Superior temporal gyrus (tissue), 1 donor: Measurements from ENCODE around the gene COMMD10.

Experiments used
- DNase-seq: peaks from one replicate; pipeline ENCODE4 v3.0.0-alpha.2; 2016; ENCODE audit errors: extremely low spot score

Gene COMMD10

GRCh38 chr5:116292321-116292720, 207.5 kb downstream of the COMMD10 start:
- no peak for DNase-seq

GRCh38 chr5:116296335-116297072, 211.7 kb downstream of the COMMD10 start:
- no peak for DNase-seq

DNA sequence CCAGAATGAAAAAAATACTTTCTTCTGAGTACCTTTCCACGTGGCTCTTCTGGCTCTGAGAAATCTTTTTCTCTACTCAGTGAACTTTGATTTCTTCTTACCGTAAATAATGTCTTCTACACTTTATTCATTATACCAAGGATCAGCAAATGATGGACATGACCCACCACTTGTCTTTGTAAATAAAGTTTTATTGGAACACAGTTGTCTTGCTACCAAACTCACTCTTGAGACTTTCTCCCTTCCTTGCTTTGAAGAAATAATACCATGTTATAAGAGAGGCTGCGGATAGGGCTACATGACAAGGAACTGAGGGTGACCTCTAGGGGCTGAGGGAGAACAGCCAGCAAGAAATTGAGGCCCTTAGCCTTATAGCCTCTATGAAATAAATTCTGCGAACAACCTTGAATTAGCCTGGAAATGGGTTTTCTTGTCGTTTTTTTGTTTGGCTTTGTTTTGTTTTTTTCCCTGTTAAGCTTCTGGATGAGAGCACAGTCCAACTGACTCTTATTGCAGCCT, 212.5 kb downstream of the COMMD10 start:
- no peak for DNase-seq

- DNase-seq = no peak
Measured at GRCh38 chr5:116299746-116300640, 215.2 kb downstream of the COMMD10 start.

DNA sequence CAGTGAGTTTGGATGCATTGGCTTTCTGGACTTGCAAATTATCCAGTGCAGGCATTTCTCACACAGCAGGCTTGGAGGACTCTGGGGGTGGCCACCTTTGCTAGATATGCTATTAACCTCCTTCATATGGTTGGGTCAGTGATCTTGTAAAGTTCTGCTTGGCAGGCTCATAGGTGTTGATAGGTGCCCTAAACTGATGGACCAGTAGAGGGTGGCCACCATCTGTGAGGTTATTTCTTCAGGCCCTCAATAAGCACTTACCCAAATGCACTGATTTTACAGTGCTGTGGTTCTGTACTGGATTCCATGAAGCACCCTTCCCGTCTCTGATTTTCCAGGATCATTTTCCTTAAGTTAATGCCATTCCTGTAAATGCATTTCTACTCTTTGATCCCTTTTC, 216.3 kb downstream of the COMMD10 start:
- no peak for DNase-seq

- DNase-seq = no peak
Measured at GRCh38 chr5:116303340-116303739, 218.5 kb downstream of the COMMD10 start.

DNA sequence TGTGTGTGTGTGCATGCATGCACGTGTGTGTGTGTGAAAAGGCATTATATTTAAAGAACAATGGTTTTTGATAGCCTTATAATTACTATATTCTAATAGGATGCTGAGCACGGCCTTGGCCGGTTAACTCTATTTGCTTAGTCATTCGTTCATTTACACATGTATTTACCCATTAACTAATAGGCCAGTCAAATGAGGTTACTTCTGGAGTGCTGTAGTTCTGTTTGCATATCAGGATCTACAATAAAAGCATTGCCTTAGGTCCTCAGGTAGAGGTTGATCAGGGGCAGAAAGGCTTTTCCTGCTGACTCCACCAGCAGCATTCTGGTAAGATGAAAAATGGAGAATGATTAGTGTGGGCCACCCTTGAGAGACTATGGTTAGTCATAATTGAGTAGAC, 219.0 kb downstream of the COMMD10 start:
- no peak for DNase-seq

DNA sequence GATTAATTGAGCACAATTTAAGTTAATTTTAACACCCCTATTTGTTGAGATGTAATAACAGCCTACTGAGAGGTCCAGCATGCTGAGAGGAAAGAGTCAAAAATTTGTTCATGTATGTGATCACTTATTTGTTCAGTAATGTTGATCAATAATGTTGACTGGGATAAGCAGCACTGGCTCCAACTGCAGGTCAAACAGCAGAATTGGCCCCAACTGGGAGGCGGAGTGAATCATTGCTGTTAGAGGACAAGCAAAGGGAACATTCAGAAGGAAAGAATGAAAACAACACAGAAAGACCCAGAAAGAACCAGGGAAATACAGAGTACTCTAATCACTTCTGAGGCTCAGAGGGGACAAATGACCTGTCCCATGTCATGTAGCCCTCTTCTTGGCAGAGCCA, 221.1 kb downstream of the COMMD10 start:
- DNase-seq = no peak

DNA sequence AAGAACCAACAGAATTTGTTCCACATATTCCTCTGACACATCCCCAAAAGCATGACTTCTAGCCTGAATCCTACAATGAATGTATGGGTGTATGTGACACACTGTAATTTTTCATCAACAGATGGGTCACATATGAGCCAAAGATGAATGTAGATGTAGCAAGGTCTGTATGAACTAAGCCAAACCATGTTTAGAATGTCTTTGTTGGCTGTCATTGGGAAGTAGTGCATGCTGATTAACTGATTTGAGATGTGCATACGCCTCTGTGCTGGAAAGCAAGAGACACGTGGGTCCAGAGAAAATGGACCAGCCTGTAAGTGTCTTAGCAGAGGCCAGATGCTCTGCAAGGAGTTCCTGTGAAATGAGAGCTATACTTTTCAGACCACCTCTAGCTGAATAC, 222.0 kb downstream of the COMMD10 start:
- DNase-seq = no peak

DNA sequence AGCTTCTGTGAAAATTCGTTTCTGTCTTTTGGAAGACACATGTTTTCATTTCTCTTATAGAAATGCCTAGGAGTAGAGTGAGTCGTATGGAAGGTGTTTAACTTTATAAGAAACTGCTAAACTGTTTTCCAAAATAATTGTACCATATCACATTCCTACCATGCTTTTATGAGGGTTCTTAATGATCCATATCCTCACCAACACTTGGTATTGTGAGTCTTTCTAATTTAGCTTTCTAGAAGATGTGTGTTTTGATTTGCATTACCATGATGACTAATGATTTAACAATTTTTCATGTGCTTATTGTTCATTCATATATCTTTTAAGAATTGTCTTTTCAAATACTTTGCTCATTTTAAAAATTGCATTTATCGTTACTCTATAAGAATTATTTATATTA, 223.6 kb downstream of the COMMD10 start:
- no peak for DNase-seq

GRCh38 chr5:116313366-116313765, 228.5 kb downstream of the COMMD10 start:
- no peak for DNase-seq

- DNase-seq = no peak
Measured at GRCh38 chr5:116315531-116315930, 230.7 kb downstream of the COMMD10 start.

DNA sequence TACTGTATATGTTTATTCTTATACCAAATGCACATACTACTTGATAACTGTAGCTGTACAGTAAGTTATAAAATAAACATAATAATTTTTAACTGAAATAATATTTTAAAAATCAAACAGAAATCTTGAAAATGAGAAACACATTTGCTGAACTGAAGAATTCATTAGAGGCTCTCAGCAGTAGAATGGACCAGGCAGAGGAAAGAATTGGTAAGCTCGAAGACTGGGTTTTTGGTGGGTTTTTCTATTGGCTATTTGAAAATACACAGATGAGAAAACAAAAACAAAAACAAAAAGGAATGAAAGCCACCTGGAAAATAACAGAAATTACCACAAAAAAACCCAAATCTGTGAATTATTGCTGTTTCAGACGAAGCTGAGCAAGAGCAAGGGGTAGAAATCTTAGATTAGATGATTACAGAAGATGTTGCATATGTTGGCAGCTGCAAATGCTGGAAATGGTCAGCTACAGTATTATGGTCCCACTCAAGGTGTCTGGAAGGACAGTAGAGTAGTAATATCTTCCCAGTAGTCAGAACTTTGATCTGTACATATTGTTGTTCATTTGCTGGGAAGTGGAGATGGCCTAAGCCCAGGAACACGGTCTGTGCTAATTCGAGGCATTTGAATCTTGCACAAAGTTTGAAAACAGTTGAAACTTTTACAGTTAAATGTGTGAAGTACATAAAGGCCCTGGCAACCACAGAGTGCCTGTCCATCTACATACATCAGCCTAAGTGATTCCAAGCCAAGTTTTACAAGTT, 233.4 kb downstream of the COMMD10 start:
- DNase-seq = no peak

DNA sequence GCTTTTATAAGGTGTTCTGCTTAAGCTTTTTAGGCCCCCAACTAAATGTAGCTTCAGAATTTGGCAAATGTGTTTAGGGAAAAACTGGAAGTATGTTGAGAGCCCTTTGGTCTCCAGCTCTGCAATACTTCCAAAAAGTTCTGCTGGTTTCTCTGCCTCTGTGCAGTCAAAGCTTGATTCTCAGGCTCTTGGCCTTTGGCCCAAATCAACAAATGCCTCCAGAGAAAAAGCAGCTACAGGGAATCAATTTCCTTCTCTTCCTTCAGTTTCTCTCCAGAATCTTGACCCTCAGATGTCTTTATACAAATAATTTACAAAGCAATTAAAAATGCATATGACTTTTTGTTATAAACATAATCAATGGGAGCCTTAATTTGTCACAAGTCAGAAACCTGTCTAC, 235.7 kb downstream of the COMMD10 start:
- no peak for DNase-seq

GRCh38 chr5:116329503-116329902, 244.7 kb downstream of the COMMD10 start:
- no peak for DNase-seq

DNA sequence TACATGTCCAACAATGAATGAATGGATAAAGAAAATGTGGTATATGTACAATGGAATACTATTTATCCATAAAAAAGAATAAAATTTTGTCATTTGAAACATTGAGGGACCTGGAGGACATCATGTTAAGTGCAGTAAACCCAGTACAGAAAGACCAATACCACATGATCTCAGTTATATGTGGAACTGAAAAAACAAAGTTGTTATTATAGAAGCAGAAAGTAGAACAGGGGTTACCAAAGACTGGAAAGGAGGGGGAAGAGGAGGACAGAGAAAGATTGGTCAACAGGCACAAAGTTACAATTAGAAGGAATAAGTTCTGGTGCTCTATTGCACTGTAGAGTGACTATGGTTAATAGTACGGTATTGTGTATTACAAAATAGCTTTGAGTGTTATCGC, 256.0 kb downstream of the COMMD10 start:
- DNase-seq = no peak
